HG03196 (cell line): ENCODE measurements around the gene ADM2.

Source experiments
- ATAC-seq: cut with Tn5 transposase; IDR thresholded peaks from one replicate; pipeline ENCODE4 v1.9.1; 2021; ENCODE audit not compliant: unreplicated experiment

ADM2 gene

GRCh38 chr22:50483977-50484853 is 2.9 kb downstream of the ADM2 start:
- ATAC-seq, result no peak

DNA sequence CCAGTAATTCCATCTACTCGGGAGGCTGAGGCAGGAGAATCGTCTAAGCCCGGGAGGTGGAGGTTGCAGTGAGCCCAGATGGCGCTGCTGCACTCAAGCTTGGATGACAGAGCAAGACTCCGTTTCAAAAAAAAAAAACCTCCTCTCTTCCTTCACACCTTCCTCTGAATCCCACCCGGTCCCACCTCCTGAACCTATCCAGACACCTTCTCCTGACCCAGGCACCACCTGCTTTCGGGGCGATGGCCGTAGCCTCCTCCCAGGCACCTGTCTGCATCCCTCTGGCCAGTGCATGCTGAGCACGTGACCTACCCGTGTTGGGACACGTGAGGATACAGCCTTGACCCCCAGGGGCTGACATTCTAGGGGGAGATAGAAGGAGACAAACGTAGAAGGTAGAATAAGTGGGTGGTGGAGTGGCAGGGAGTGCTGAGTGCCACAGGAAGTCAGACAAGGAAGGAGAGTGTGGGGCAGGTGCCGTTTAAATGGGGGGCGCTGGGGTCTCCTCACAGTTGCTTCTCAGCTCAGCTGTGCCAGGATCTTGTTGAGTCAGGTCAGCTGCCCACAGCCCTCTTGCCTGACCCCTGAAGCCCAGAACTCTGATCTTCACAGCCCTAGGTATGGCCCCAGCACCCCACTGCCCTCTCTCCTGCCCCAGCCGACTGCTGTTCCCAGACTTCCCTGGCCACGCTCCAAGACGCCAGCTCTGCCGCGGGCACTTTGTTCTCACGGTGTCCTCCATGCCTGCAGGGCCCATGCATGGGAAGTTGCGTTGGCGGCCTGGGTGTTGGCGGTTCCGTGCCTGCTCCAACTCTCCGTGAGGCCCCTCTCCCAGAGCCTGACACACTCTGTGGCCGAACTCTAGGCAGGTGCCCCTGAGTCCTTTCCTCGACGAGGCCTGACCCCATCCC is 4.1 kb downstream of the ADM2 start:
- ATAC-seq, result no peak

DNA sequence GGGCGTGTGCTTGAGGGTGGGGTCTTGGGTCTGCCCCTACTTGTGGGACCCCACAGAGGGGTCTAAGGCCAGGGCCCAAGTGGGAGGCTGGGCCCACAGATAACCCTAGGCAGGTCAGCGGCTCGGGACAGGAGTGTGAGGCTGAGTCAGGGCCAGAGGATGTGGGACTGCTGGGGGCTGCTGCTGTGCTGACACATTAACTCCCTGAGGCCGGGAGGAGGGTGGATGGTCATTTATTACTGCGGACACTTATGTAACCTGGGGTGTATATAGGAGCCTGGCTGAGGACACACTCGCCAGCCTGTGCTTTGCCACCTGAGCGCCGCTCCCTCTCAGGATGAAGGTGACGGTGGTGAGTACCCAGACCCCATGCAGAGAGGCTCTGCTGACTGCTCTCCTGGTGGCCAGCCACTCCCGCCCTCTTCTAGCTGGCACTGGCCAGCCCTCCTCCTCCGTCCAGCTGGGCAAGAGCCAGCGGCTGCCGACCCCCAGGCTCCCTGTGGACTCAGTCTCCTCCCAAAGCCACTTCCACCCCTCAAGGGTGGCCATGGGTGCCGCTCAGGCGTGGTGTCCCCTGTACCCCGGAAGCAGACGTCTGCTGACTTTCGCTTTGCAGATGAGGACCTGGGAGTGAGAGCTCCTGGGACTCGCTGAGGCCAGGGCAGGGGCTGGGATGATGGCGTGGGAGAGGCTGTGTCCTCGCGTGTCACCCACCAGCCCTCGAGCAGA is 5.4 kb downstream of the ADM2 start, which contains the start of gene MIOX:
TSS of gene MIOX (plus strand) at position 299 of the 729 bp plus-strand sequence. CDS start at position 338, 39 bp downstream.
- ATAC-seq, result no peak

- ATAC-seq, result no peak
These were observed 6.1 kb downstream of the ADM2 start for GRCh38 chr22:50487290-50488005.

DNA sequence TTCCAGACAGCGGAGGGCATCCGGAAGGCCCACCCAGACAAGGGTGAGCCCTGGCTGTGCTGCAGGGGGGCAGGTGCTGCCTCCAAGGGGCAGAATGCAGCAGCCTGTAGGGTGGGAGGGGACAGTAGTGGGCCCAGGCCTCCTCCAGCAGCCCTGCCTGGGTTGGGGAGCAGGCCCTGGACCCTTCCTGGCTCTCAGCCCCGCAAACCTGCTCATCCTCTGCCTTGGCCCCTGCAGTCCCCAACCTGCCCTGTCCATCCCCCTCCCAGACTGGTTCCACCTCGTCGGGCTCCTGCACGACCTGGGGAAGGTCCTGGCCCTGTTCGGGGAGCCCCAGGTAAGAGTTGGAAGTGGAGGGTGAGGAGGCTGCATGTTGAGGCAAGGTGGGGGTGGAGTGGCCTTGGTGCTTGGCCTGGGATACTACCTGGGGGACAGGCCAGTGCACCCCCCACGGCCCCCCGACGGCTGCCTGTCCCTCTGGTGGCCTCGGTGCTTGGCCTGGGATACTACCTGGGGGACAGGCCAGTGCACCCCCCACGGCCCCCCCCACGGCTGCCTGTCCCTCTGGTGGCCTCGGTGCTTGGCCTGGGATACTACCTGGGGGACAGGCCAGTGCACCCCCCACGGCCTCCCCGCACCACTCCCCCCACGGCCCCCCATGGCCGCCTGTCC is 6.8 kb downstream of the ADM2 start:
- no peak for ATAC-seq

- no peak for ATAC-seq
These were observed 7.5 kb downstream of the ADM2 start for GRCh38 chr22:50488886-50489285.

- no peak for ATAC-seq
These were observed 8.3 kb downstream of the ADM2 start for GRCh38 chr22:50489363-50490243.

- no peak for ATAC-seq
These were observed 9.4 kb downstream of the ADM2 start for GRCh38 chr22:50490531-50491308.

DNA sequence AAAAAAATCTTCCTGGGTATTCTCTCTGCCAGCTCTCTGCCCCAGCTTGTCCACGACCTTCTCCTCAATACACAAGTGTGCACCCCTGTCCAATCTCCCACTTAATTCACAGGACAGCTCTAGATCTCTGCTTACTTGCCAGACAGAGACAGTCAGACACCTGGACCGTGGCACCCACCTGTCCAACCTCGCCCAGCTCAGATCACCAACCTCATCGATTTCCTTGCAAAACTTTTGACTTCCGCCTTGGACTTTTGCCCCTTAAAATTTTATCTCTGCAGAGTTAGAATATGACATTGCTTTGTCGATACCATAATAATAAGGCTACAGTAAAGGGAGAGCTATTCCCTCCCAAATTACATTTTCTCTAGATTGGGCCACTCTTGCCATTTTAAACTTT is 15.8 kb downstream of the ADM2 start:
- no peak for ATAC-seq

GRCh38 chr22:50498322-50498890 is 17.1 kb downstream of the ADM2 start:
- ATAC-seq, result no peak

DNA sequence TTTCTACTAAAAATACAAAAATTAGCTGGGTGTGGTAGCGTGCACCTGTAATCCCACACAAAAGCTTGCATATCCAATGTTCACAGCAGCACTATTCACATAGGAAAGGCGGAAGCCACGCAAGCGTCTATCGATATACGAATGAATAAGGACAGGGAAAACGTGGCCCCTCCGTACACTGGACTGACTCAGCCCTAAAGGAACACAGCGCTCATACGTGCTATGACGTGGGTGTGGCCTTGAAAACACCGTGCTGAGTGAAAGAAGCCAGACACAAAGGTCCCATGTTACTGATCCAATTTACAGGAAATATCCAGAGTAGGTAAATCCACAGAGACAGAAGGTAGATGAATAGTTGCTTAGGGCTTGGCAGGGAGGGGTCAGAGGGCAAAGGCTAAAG is 19.1 kb downstream of the ADM2 start:
- ATAC-seq, result no peak

GRCh38 chr22:50502096-50502495 is 20.8 kb downstream of the ADM2 start:
- no peak for ATAC-seq

GRCh38 chr22:50502628-50503474 is 21.5 kb downstream of the ADM2 start:
- ATAC-seq, result no peak

GRCh38 chr22:50503475-50504145 is 22.3 kb downstream of the ADM2 start:
- no peak for ATAC-seq

DNA sequence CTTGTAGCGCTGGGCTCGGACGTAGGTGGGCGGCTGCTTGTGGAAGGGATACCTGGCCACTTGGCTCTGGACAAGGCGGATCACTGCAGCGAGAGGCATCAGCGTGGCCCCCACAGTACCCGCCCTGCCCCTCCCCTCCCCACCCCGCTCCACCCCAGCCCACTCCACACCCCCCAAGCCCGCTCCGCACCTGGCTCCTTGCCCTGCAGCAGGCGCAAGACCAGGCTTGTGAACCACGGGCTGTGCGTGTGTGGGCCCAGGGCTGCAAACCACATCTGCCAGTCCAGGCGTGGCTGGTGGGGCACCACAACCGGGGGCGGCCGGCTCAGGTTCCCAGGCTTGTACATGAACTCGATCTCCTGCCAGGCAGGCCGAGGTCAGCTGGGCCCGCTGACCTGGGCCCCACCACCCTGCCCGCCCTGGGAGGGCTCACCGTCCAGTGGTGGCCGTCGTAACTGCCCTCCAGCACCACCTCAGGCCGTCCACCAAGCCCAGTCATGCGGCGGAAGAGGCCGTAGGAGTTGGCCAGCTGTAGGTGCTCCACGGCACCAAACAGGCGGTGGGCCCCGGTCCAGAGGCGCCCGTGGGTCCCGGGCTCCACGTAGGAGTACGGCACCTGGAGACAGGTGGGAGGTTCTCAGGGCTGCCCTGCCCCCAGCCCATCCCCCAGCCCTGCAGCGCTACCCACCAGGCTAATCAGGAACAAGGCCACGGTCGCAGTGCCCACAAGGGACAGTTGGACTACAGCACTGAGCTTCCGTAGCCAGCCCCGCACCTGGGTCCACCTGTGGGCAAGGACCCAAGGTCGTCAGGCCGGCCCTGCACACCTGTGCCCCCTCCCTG is 23.2 kb downstream of the ADM2 start:
- ATAC-seq, result no peak
